GM12874 (cell line): ENCODE results near the gene EPB41.

Source experiments
- CTCF ChIP-seq: IDR thresholded peaks from 2 replicates; pipeline ENCODE4 v1.5.1; 2011; ENCODE audit warnings: low read depth, mild to moderate bottlenecking, control low read depth, low read length, moderate library complexity; ENCODE audit not compliant: insufficient read depth

Gene EPB41

GRCh38 chr1:28877132-28877781 is 37.1 kb upstream of the EPB41 start:
- peak; percentile 90 for TF ChIP-seq CTCF

- no peak for TF ChIP-seq CTCF
Observed at GRCh38 chr1:28878796-28879195, 35.6 kb upstream of the EPB41 start.

- peak; percentile 95 for TF ChIP-seq CTCF
Observed at GRCh38 chr1:28882009-28882628, 32.2 kb upstream of the EPB41 start.

GRCh38 chr1:28883242-28883616 is 31.1 kb upstream of the EPB41 start:
- no peak for TF ChIP-seq CTCF

- no peak for TF ChIP-seq CTCF
Observed at GRCh38 chr1:28885472-28885877, 28.9 kb upstream of the EPB41 start.

- TF ChIP-seq CTCF, result no peak
Observed at GRCh38 chr1:28885977-28886730, 28.2 kb upstream of the EPB41 start.

- no peak for TF ChIP-seq CTCF
Observed at GRCh38 chr1:28886731-28887418, 27.5 kb upstream of the EPB41 start.
